OCI-LY1 (cell line): ENCODE measurements around the gene NUP153.

Source experiments
- H2AFZ ChIP-seq: fragments of 200-600 bp; sonication (generic), shearing (Covaris generic); 2 replicates; pipeline ENCODE4 v1.6.0; 2014; ENCODE audit warnings: antibody characterized with exemption, mild to moderate bottlenecking, low read length
- H3F3A ChIP-seq: fragments of 200-600 bp; sonication (generic), shearing (Covaris generic); 2 replicates; pipeline ENCODE4 v1.6.0; 2014; ENCODE audit warnings: mild to moderate bottlenecking, antibody characterized with exemption, low read length, moderate library complexity; ENCODE audit not compliant: insufficient read depth
- H3K27ac ChIP-seq: fragments of 200-600 bp; sonication (generic); 2 replicates; pipeline ENCODE4 v1.5.1; 2014; ENCODE audit warnings: low read length, mixed run types, mild to moderate bottlenecking, low read depth; ENCODE audit not compliant: poor library complexity, severe bottlenecking
- H3K27me3 ChIP-seq: fragments of 200-600 bp; sonication (generic); 2 replicates; pipeline ENCODE4 v1.6.0; 2014; ENCODE audit warnings: antibody characterized with exemption, mild to moderate bottlenecking, low read length, moderate library complexity; ENCODE audit not compliant: insufficient read depth
- H3K36me3 ChIP-seq: fragments of 200-600 bp; sonication (generic); 2 replicates; pipeline ENCODE4 v1.6.1; 2014; ENCODE audit warnings: mild to moderate bottlenecking, antibody characterized with exemption, low read length, moderate library complexity, mixed read lengths; ENCODE audit not compliant: insufficient read depth
- H3K4me1 ChIP-seq: fragments of 200-600 bp; sonication (generic); 2 replicates; pipeline ENCODE4 v1.5.1; 2014; ENCODE audit warnings: mild to moderate bottlenecking, low read length, moderate library complexity; ENCODE audit not compliant: insufficient read depth, severe bottlenecking
- H3K4me2 ChIP-seq: fragments of 200-600 bp; sonication (generic), shearing (Covaris generic); 2 replicates; pipeline ENCODE4 v1.6.1; 2014; ENCODE audit warnings: low read length
- H3K4me3 ChIP-seq: fragments of 200-600 bp; sonication (generic); 2 replicates; pipeline ENCODE4 v1.5.1; 2014; ENCODE audit warnings: low read length, low read depth, mild to moderate bottlenecking, mixed read lengths; ENCODE audit not compliant: poor library complexity, severe bottlenecking
- H3K79me2 ChIP-seq: fragments of 200-600 bp; shearing (Covaris generic); 2 replicates; pipeline ENCODE4 v1.6.1; 2016; ENCODE audit warnings: mixed run types, low read length, mixed read lengths; ENCODE audit not compliant: insufficient read depth
- H3K9ac ChIP-seq: fragments of 200-600 bp; sonication (generic), shearing (Covaris generic); 2 replicates; pipeline ENCODE4 v1.6.1; 2014; ENCODE audit warnings: mild to moderate bottlenecking, low read length, mixed read lengths
- H3K9me2 ChIP-seq: fragments of 200-600 bp; sonication (generic), shearing (Covaris generic); 2 replicates; pipeline ENCODE4 v1.6.1; 2014; ENCODE audit warnings: low read depth, mild to moderate bottlenecking, low read length, mixed read lengths
- H3K9me3 ChIP-seq: fragments of 200-600 bp; shearing (Covaris generic); 2 replicates; pipeline ENCODE4 v1.6.1; 2014; ENCODE audit warnings: low read length, mixed read lengths
- H4K20me1 ChIP-seq: fragments of 200-600 bp; sonication (generic), shearing (Covaris generic); 2 replicates; pipeline ENCODE4 v1.6.0; 2016; ENCODE audit warnings: mild to moderate bottlenecking, low read length; ENCODE audit not compliant: insufficient read depth
- EZH2 ChIP-seq: fragments of 200-600 bp; sonication (generic), shearing (Covaris generic); IDR thresholded peaks from 2 replicates; pipeline ENCODE4 v1.8.0; 2017; ENCODE audit warnings: borderline replicate concordance, mixed run types, mild to moderate bottlenecking, antibody characterized with exemption, low read length, moderate library complexity, mixed read lengths
- TF ChIP-seq, protein P1 (sequence below): fragments of 200-600 bp; sonication (generic), shearing (Covaris generic); IDR thresholded peaks from 2 replicates; pipeline ENCODE4 v1.5.1; 2017; ENCODE audit warnings: mild to moderate bottlenecking, antibody characterized with exemption, low read length, moderate library complexity, mixed read lengths

The NUP153 gene

DNA sequence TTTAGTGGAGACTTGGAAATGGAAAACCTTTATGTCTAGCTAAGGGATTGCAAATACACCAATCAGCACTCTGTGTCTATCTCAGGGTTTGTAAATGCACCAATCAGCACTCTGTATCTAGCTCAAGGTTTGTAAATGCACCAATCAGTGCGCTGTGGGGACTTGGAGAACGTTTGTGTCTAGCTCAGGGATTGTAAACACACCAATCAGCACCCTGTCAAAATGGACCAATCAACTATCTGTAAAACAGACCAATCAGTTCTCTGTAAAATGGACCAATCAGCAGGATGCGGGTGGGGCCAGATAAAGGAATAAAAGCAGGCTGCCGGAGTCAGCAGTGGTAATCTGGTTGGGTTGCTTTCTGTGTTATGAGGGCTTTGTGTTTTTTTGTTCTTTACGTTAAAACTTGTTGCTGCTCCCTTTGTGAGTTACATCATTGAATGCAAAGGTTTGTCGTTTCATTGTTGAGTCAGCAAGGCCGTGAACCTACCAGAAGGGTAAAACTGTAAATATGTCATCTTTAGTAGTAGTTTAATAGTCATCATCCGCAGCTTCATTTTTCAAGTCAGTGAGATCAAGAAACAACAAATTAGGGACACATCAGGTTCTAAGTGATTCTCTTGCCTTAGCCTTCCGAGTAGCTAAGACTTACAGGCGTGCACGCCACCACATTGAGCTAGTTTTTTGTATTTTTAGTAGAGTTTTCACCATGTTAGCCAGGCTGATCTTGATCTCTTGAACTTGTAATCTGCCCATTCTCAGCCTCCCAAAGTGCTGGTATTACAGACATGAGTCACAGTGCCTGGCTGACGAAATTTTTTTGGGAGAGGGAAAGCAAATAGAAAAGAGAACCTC, 22.7 kb upstream of the NUP153 start:
- no peak overlapping the region for H3K4me2 ChIP-seq
- H3K9ac ChIP-seq, result no peak overlapping the region
- H2AFZ ChIP-seq, result no peak overlapping the region
- no peaks in the 10 kb centered on the region for H3K9me2 ChIP-seq
- H3K79me2 ChIP-seq, result no peaks in the 10 kb centered on the region
- no peaks in the 10 kb centered on the region for H3F3A ChIP-seq
- TF ChIP-seq, protein P1, sequence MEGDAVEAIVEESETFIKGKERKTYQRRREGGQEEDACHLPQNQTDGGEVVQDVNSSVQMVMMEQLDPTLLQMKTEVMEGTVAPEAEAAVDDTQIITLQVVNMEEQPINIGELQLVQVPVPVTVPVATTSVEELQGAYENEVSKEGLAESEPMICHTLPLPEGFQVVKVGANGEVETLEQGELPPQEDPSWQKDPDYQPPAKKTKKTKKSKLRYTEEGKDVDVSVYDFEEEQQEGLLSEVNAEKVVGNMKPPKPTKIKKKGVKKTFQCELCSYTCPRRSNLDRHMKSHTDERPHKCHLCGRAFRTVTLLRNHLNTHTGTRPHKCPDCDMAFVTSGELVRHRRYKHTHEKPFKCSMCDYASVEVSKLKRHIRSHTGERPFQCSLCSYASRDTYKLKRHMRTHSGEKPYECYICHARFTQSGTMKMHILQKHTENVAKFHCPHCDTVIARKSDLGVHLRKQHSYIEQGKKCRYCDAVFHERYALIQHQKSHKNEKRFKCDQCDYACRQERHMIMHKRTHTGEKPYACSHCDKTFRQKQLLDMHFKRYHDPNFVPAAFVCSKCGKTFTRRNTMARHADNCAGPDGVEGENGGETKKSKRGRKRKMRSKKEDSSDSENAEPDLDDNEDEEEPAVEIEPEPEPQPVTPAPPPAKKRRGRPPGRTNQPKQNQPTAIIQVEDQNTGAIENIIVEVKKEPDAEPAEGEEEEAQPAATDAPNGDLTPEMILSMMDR, result no peak
- no peak for TF ChIP-seq EZH2
- H3K27me3 ChIP-seq, result no peaks in the 10 kb centered on the region
- no peaks in the 10 kb centered on the region for H4K20me1 ChIP-seq
- H3K4me3 ChIP-seq, result no peak overlapping the region
- no peaks in the 10 kb centered on the region for H3K36me3 ChIP-seq
- no peaks in the 10 kb centered on the region for H3K4me1 ChIP-seq
- H3K9me3 ChIP-seq, result no peaks in the 10 kb centered on the region
- H3K27ac ChIP-seq, result no peak overlapping the region

DNA sequence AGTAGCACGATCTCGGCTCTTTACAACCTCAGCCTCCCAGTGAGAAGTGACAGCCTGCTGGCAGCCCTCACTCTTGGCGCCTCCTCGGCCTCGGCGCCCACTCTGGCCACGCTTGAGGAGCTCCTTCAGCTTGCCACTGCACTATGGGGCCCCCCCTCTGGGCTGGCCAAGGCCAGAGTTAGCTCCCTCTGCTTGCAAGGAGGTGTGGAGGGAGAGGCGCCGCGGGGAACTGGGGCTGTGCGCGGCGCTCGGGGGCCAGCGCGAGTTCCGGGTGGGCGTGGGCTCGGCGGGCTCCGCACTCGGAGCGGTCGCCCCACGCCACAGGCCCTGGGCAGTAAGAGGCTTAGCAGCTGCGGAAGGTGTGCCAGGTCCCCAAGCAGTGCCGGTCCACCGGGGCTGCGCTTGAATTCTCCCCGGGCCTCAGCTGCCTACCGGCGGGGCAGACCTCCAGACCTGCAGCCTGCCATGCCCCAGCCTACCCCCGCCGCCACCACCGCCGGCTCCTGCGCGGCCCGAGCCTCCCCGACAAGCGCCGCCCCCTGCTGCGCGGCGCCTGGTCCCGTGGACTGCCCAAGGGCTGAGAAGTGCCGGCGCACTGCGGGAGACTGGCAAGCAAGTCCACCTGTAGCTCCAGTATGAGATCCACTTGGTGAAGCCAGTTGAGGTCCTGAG, 22.0 kb upstream of the NUP153 start:
- Histone ChIP-seq H3K36me3 (no peaks in the 10 kb centered on the region), H2AFZ (no peak overlapping the region), H3K27ac (no peak overlapping the region), H3K79me2 (no peaks in the 10 kb centered on the region), H3K4me2 (no peak overlapping the region), H3K4me1 (no peaks in the 10 kb centered on the region), H3K27me3 (no peaks in the 10 kb centered on the region), H3K9ac (no peak overlapping the region), H4K20me1 (no peaks in the 10 kb centered on the region), H3K9me3 (no peaks in the 10 kb centered on the region), H3K4me3 (no peak overlapping the region), H3F3A (no peaks in the 10 kb centered on the region), H3K9me2 (no peaks in the 10 kb centered on the region)
- TF ChIP-seq, protein P1, result no peak
- TF ChIP-seq EZH2, result no peak

DNA sequence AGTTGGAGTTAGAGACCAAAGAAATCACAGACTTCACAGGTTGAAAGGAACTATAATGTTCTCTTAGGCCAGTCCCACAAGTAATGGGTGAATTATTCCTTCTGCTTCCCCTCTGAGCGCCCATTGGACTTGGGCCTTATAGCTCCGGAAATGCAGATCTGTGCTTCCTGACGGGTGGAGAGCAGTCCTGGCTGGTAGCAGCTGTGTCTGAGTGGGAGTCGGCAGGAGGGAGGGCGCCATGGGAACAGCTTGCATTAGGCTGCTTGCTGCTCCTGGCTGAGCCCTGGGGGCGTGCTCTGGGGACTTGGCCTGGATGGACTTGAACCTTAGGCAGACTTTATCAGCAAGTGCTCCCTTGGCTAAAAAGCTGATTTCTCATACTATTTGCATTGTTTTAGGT, 18.4 kb upstream of the NUP153 start:
- H4K20me1 ChIP-seq, result no peaks in the 10 kb centered on the region
- no peak overlapping the region for H2AFZ ChIP-seq
- H3K79me2 ChIP-seq, result no peaks in the 10 kb centered on the region
- no peak overlapping the region for H3K27ac ChIP-seq
- TF ChIP-seq, protein P1, result no peak
- no peak for TF ChIP-seq EZH2
- H3K27me3 ChIP-seq, result no peaks in the 10 kb centered on the region
- H3K4me2 ChIP-seq, result no peak overlapping the region
- H3K9ac ChIP-seq, result no peak overlapping the region
- no peaks in the 10 kb centered on the region for H3K9me3 ChIP-seq
- no peaks in the 10 kb centered on the region for H3K9me2 ChIP-seq
- H3K36me3 ChIP-seq, result no peaks in the 10 kb centered on the region
- no peak overlapping the region for H3K4me3 ChIP-seq
- no peaks in the 10 kb centered on the region for H3F3A ChIP-seq
- H3K4me1 ChIP-seq, result no peaks in the 10 kb centered on the region
